ENCODE data around the gene PRDX2.

Gene PRDX2

GRCh38 chr19:12772323-12772722 lies 29.3 kb downstream of the PRDX2 start:
- FAIRE-seq (no peak), DNase-seq (ENCODE audit: insufficient read length) (no peak)
- TF ChIP-seq TAF1 (IDR thresholded peaks at IDR 0.05; ENCODE audit: borderline replicate concordance, low read depth, low read length) (no peak), POLR2AphosphoS5 (IDR thresholded peaks at IDR 0.05; ENCODE audit: low read depth, low read length) (no peak), POLR2A (IDR thresholded peaks at IDR 0.05; ENCODE audit: low read depth, low read length) (no peak)

- no peak for TF ChIP-seq TAF1 (IDR thresholded peaks at IDR 0.05; ENCODE audit: borderline replicate concordance, low read depth, low read length)
- TF ChIP-seq POLR2A (IDR thresholded peaks at IDR 0.05; ENCODE audit: low read depth, low read length): no peak
- no peak for TF ChIP-seq POLR2AphosphoS5 (IDR thresholded peaks at IDR 0.05; ENCODE audit: low read depth, low read length)
- DNase-seq (ENCODE audit: insufficient read length): no peak
- no peak for FAIRE-seq
These were observed 30.7 kb downstream of the PRDX2 start for GRCh38 chr19:12770922-12771321.

- FAIRE-seq (no peak), DNase-seq (ENCODE audit: insufficient read length) (no peak)
- no peak for TF ChIP-seq POLR2AphosphoS5 (IDR thresholded peaks at IDR 0.05; ENCODE audit: low read depth, low read length)
- TF ChIP-seq TAF1 (IDR thresholded peaks at IDR 0.05; ENCODE audit: borderline replicate concordance, low read depth, low read length): no peak
- no peak for TF ChIP-seq POLR2A (IDR thresholded peaks at IDR 0.05; ENCODE audit: low read depth, low read length)
These were observed 31.9 kb downstream of the PRDX2 start for GRCh38 chr19:12769689-12770088.

- FAIRE-seq (no peak), DNase-seq (ENCODE audit: insufficient read length) (no peak)
- TF ChIP-seq POLR2AphosphoS5 (IDR thresholded peaks at IDR 0.05; ENCODE audit: low read depth, low read length) (no peak), TAF1 (IDR thresholded peaks at IDR 0.05; ENCODE audit: borderline replicate concordance, low read depth, low read length) (no peak), POLR2A (IDR thresholded peaks at IDR 0.05; ENCODE audit: low read depth, low read length) (no peak)
These were observed 33.9 kb downstream of the PRDX2 start for GRCh38 chr19:12767666-12768065.

GRCh38 chr19:12767150-12767549 lies 34.5 kb downstream of the PRDX2 start:
- TF ChIP-seq TAF1 (IDR thresholded peaks at IDR 0.05; ENCODE audit: borderline replicate concordance, low read depth, low read length) (no peak), POLR2A (IDR thresholded peaks at IDR 0.05; ENCODE audit: low read depth, low read length) (no peak), POLR2AphosphoS5 (IDR thresholded peaks at IDR 0.05; ENCODE audit: low read depth, low read length) (no peak)
- FAIRE-seq: no peak
- no peak for DNase-seq (ENCODE audit: insufficient read length)

GRCh38 chr19:12766051-12766521 lies 35.5 kb downstream of the PRDX2 start:
- FAIRE-seq (peak; percentile 95), DNase-seq (ENCODE audit: insufficient read length) (peak; percentile 90)
- no peak for TF ChIP-seq TAF1 (IDR thresholded peaks at IDR 0.05; ENCODE audit: borderline replicate concordance, low read depth, low read length)
- no peak for TF ChIP-seq POLR2A (IDR thresholded peaks at IDR 0.05; ENCODE audit: low read depth, low read length)
- no peak for TF ChIP-seq POLR2AphosphoS5 (IDR thresholded peaks at IDR 0.05; ENCODE audit: low read depth, low read length)

- no peak for DNase-seq (ENCODE audit: insufficient read length)
- TF ChIP-seq POLR2A (IDR thresholded peaks at IDR 0.05; ENCODE audit: low read depth, low read length) (no peak), TAF1 (IDR thresholded peaks at IDR 0.05; ENCODE audit: borderline replicate concordance, low read depth, low read length) (no peak), POLR2AphosphoS5 (IDR thresholded peaks at IDR 0.05; ENCODE audit: low read depth, low read length) (no peak)
- no peak for FAIRE-seq
These were observed 36.9 kb downstream of the PRDX2 start for GRCh38 chr19:12764698-12765097.

- no peak for TF ChIP-seq TAF1 (IDR thresholded peaks at IDR 0.05; ENCODE audit: borderline replicate concordance, low read depth, low read length)
- TF ChIP-seq POLR2A (IDR thresholded peaks at IDR 0.05; ENCODE audit: low read depth, low read length): no peak
- TF ChIP-seq POLR2AphosphoS5 (IDR thresholded peaks at IDR 0.05; ENCODE audit: low read depth, low read length): no peak
- DNase-seq (ENCODE audit: insufficient read length): no peak
- no peak for FAIRE-seq
These were observed 38.5 kb downstream of the PRDX2 start for GRCh38 chr19:12763100-12763499.

GRCh38 chr19:12759686-12760085 lies 41.9 kb downstream of the PRDX2 start:
- no peak for DNase-seq (ENCODE audit: insufficient read length)
- TF ChIP-seq POLR2AphosphoS5 (IDR thresholded peaks at IDR 0.05; ENCODE audit: low read depth, low read length) (no peak), TAF1 (IDR thresholded peaks at IDR 0.05; ENCODE audit: borderline replicate concordance, low read depth, low read length) (no peak), POLR2A (IDR thresholded peaks at IDR 0.05; ENCODE audit: low read depth, low read length) (no peak)
- no peak for FAIRE-seq

- peak; percentile 83 for DNase-seq (ENCODE audit: insufficient read length)
- no peak for TF ChIP-seq POLR2A (IDR thresholded peaks at IDR 0.05; ENCODE audit: low read depth, low read length)
- TF ChIP-seq POLR2AphosphoS5 (IDR thresholded peaks at IDR 0.05; ENCODE audit: low read depth, low read length): no peak
- no peak for TF ChIP-seq TAF1 (IDR thresholded peaks at IDR 0.05; ENCODE audit: borderline replicate concordance, low read depth, low read length)
These were observed 43.9 kb downstream of the PRDX2 start for GRCh38 chr19:12757544-12758274.

GRCh38 chr19:12756150-12756883 lies 45.3 kb downstream of the PRDX2 start:
- FAIRE-seq: no peak
- no peak for TF ChIP-seq POLR2A (IDR thresholded peaks at IDR 0.05; ENCODE audit: low read depth, low read length)
- TF ChIP-seq POLR2AphosphoS5 (IDR thresholded peaks at IDR 0.05; ENCODE audit: low read depth, low read length): no peak
- TF ChIP-seq TAF1 (IDR thresholded peaks at IDR 0.05; ENCODE audit: borderline replicate concordance, low read depth, low read length): no peak
- no peak for DNase-seq (ENCODE audit: insufficient read length)

More at GRCh38 chr19:12757544-12758274, 43.9 kb downstream of the PRDX2 start:
- FAIRE-seq: peak; percentile 64
